ENCODE data around the gene HEMGN.

HEMGN gene

GRCh38 chr9:97895695-97896332 lies 42.2 kb downstream of the HEMGN start:
- DNase-seq (ENCODE audit: low read depth in 3 of 3), result no peak

GRCh38 chr9:97895211-97895610 lies 42.8 kb downstream of the HEMGN start:
- no peak for DNase-seq (ENCODE audit: low read depth in 3 of 3)

GRCh38 chr9:97892421-97892820 lies 45.6 kb downstream of the HEMGN start:
- DNase-seq (ENCODE audit: low read depth in 3 of 3), result no peak

- DNase-seq (ENCODE audit: low read depth in 3 of 3), result no peak
Observed at GRCh38 chr9:97891736-97892135, 46.2 kb downstream of the HEMGN start.

GRCh38 chr9:97889941-97890887 lies 47.8 kb downstream of the HEMGN start:
- DNase-seq (ENCODE audit: low read depth in 3 of 3), result peak; percentile 39 to 60 (median 43)

GRCh38 chr9:97880336-97880735 lies 57.6 kb downstream of the HEMGN start:
- DNase-seq (ENCODE audit: low read depth in 3 of 3), result no peak

Data from stimulated activated CD4-positive, alpha-beta T cell treated with anti-CD3 and anti-CD28 coated beads, TNF-alpha, amount 100 ng/mL, for 24 hours (primary cell).